ENCODE data around the gene KCNS3. TPM values are rescaled to one million over a fixed set of nuclear protein-coding genes. Genes with fewer than 3 reads are reported as not detected.

The KCNS3 gene, protein sequence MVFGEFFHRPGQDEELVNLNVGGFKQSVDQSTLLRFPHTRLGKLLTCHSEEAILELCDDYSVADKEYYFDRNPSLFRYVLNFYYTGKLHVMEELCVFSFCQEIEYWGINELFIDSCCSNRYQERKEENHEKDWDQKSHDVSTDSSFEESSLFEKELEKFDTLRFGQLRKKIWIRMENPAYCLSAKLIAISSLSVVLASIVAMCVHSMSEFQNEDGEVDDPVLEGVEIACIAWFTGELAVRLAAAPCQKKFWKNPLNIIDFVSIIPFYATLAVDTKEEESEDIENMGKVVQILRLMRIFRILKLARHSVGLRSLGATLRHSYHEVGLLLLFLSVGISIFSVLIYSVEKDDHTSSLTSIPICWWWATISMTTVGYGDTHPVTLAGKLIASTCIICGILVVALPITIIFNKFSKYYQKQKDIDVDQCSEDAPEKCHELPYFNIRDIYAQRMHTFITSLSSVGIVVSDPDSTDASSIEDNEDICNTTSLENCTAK
- 2.6 and 4.7 TPM in 2 replicates for total RNA-seq

DNA sequence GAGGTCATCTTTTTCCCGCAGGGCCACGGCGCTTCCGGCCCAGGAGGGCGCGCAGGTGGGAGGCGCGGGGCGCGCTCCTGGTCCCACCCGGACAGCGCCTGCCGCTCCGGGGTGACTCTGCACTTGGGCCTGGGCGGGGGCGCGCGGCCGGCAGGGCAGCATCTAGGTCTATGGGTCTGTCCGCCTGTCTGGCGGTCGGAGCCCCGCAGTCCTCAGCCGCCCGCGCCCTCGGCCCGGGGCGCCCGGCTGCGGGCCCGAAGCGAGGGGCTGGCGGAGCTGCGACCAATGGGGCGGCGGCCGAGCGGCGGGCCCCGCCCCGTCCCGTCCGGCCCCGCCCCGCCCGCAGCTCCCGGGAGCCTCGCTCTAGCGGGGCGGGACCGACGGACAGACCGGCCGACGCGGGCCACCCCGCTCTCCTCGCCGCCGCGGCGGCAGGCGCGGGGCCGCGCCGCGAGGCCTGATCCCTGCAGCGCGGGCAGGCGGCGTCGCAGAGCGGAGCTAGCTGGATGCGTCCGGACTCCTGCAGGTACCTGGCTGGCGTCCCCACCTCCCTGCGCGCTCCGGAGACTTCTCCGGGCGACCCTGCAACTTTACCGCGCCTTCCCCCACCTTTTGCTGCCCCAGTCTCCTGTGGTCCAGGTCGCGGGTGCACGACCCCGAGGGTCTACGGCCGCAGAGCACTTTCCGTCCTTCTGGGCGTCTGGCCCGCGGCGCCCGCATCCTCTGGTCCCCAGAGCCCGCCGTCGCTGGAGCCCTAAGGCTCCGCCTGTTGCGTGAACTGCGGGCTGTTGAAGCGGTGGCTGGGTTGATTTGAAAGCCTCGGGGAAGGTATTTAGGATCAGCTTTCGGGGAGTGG is at the start of gene KCNS3:
TSS of gene KCNS3 (plus strand) at position 387 of the 856 bp plus-strand sequence. CDS start 52,342 bp downstream, outside the sequence.
- no peak for DNase-seq (ENCODE audit: low read depth, low spot score)

DNA sequence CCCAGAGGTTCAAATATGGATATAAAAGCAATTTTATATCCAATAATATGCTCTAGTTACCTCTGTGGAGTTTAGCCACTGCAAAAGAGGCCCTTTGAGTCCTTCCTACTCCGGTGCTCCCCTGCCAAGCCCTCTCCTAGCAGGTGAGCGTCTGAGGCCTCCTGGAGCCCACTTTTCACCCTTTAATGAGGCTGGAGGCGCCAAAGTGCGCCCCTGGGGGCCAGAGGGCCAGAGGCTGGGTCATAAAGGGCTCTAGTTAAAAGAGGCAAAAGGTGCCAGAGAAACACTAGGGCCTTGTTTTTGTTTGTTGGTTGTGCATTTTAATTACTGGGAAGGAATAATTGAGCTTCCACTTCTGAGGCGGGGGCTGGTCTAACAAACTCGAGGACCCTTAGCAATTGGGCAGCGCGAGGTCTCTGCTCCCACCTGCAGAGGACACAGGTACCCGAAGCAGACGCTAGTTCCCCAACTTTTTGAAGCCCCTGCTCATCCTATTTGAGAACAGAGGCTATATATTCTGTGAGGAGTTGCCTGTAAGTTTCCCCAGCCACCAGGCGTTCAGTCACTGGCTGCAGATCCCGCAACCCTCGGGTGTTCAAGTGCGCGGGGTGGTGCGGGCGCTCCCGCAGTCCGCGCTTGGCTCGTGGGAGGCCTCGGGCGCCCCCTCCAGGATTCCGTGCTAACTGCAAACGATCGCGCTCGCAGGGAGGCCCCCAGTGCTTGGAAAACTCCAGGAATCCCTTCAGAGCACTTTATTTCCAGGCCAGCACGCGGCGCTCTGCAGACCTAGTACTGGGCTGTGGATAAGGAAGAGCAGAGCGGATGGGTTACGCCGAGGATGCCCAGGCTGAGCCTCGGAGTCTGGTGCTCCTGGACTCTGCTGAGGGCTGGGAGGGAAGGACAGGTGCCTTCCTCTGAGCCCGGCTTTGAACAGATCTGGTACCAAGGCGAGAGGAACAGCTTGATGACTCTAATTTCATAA is 48.1 kb upstream of the KCNS3 start:
- peak; percentile 67 for DNase-seq (ENCODE audit: low read depth, low spot score)

DNA sequence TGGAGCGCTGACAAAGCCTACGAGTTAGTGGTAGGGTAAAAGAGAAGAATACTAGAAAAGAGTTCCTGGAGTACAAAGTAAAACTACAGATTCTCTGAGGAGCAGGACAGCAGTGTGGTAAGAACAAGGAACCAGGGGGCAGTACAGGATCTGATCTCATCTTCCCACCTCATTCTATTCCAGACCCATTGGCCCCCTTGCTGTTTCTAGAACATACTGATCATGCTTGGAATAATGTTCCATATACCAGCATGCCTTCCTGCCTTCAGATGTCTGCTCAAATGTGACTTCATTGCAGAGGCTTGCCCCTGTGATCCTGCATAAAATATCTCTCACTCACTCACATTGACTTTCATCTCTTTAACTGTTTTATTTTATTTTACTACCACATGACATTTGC is 43.0 kb upstream of the KCNS3 start:
- no peak for DNase-seq (ENCODE audit: low read depth, low spot score)

DNA sequence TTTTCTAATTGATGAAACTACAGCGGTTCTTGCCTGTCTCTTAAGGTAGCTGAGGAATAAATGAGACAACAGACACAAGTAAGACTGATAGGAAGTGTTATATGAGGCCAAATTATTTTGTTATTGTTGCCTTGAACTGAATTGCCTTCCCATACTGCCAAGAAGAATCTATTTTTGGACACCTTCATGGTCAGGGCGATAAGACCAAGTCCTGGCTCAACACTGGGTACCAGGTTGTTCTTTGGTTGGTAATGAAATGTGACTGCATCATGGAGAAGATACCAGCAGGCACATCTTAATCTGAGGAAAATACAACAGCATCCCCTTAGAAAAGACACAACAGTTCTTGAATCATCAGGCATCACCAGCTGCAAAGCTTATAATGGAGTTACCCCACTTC is 38.5 kb upstream of the KCNS3 start:
- DNase-seq (ENCODE audit: low read depth, low spot score): no peak

DNA sequence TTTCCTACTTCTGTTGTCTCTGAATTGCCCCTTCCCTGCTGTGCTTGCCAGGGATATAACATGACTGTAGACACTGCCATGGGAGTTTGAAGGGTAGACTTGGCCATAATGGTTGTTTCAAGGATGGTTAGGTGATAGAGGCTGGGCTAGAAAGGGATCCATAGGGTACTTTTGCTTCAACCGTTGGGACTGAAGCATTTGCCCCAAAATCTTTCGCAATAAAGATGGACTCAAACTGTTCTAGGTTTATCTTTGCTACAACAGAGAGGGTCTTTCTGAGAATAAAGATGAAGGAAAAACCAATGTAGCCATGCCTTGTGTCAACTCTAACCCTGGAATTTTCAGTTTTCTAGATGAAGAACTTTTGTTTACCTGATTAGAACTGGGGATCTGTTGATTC is 35.0 kb upstream of the KCNS3 start:
- DNase-seq (ENCODE audit: low read depth, low spot score): no peak

DNA sequence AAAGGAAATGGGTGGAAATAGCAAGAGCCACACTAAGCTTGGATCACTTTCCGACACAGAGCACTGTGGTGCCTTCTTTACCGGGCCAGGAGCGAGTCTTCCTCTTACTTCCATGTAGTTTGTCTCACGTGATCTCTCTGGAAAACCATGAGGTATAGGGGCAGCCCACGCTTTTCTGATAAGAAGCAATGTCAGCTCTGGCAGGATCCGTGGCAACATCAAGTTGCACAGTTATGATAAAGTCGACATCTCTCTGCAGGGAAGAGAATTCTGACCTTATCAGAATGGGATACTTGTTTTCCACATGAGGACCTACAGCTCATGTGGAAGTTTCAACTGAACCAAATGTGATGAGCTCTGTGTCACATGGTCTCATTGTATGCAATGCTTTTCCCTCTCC is 32.7 kb upstream of the KCNS3 start:
- no peak for DNase-seq (ENCODE audit: low read depth, low spot score)

DNA sequence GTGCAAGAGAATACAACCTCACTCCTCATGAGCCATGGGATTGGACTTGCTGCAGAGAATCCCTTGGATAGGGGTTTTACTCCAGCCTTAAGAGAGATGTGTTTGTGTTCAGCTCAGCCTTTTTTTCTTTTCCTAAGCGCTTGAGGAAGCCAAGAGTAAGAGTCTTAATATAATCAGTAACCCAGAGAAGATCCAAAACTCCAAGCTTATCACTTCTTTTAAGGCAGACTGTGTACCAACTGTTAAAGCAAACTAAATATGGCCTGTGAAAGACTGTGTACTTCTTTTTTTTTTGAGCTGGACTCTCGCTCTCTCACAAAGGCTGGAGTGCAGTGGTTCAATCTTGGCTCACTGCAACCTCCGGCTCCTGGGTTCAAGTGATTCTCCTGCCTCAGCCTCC is 31.8 kb upstream of the KCNS3 start:
- no peak for DNase-seq (ENCODE audit: low read depth, low spot score)

DNA sequence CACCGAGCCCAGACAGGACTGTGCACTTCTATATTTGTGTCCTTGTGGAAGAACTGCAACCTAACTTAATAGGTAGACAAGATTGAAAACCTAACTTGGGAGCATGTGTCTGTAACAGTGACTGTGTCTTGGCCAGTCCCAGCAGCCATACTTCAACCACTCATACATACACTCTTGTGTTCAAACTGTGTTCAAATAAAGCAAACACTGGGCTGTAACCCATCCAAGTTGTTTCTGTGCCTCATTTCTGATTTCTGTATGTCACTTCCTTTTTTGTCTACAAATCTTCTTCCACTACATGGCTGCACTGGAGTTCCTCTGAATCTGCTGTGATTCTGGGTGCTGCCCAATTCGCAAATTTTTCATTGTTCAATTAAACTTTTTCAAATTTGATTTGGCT is 31.2 kb upstream of the KCNS3 start:
- no peak for DNase-seq (ENCODE audit: low read depth, low spot score)

DNA sequence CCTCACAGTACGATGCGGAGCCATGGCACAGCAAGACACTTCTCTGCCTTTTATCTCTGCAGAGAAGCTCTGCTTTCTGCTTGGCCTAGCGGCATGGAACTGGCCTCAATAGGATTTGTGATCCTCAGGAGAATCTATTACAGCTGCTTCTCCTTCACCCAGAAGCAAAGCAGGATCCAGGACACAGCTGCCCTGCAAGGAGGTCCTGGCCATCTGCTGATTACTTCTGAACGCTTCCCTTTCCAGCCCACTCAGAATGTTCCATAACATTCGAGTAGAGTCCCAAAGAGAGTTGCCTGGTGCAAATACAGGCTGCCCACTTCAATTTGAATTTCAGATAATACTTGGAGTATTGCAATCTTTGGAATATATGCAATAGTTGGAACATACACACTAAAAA is 29.2 kb upstream of the KCNS3 start:
- DNase-seq (ENCODE audit: low read depth, low spot score): no peak

DNA sequence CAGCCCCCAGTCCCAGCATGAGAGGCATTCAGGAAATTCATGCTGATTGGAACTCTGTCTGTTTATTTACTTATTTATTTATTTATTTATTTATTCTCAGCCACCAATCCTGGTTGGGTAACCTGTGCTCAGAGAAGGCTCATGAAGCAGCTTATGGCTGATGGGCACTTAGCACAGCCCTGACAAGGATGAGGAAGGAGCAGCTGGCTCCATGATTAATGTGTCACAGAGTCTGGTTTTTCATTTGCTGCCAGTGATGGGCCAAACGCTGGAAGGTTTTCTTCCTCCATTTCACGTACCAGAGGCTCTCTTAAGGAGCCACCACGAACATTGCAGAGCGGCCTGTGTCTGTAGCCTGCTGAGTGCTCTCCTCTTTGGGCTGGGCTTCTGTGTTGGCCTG is 28.3 kb upstream of the KCNS3 start:
- DNase-seq (ENCODE audit: low read depth, low spot score): no peak

DNA sequence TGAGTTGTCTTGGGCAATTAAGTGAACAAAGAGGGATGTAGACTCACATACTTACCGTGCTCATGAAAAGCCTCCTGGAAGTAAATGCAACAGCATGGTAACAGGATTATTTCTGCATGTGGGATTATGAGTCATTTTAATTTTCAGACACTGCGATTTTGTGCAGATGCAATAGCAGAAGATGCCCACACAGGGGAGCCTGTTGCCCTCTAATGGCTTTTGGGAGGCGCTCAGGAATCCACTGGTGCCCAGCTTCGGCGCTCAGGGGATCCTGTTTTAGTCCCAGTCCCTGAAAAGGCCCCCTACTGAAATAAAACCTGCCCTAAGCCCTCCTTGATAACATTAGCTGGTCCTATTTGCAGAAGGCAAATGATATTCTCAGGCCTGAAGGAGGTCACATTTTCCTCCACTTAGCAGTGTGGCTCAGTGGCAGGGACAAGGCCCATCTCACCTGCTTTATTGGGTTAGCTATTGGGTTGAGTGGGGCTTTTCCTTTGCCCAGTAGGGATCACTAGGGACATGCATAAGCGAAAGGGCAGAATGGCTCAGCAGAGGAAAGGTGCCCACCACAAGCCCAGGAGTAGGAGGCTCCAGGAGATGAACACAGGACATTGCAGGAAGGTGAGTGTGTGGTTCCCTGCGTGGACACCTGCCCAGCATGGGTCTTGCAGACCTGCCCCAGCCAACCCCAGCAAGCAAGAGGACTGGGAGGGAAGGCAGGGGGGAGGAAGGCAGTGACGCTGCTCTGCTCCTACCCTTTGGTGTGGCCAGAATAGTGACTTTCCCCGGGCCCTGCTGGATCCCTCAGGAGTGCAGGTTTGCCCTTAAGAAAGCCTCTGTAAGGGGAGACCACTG is 26.5 kb upstream of the KCNS3 start:
- no peak for DNase-seq (ENCODE audit: low read depth, low spot score)

DNA sequence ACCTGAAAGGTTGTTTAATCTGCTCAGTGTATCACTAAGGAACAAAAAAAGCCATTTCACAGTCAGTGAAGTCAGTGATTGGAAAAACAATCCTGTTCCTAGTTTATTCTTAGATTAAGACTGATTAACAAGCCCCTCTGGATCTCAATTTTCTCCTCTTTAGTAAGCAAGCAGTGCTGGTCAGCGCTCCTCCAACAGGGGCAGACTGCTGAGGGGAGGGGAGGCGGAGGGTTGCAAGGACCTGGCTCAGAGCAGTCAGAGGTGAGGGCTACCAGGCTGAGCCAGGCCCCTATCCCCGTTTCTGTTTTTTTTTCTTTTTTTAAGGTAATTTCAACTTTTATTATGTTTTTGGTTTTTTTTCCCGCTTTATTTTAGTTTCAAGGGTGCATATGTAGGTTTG is 24.7 kb upstream of the KCNS3 start:
- no peak for DNase-seq (ENCODE audit: low read depth, low spot score)

DNA sequence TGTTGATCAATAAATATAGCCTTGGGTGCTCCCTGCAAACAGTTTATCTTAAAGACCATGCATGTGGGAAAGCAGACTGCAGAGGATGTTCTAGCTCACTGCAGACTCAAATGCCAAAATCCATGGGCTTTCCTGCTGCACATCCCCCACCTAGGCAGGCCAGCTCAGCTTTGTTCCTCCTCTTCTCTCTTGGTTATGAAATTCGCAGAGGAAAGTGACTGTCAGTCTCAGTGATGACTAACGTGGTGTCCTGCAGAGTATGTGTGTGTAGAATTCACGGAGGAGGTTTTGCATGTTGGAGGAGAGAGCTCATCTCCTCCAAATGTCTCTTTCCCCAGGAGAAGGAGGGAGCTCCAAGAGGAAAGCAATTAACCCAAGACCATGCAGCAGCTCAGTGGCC is 21.4 kb upstream of the KCNS3 start:
- no peak for DNase-seq (ENCODE audit: low read depth, low spot score)

DNA sequence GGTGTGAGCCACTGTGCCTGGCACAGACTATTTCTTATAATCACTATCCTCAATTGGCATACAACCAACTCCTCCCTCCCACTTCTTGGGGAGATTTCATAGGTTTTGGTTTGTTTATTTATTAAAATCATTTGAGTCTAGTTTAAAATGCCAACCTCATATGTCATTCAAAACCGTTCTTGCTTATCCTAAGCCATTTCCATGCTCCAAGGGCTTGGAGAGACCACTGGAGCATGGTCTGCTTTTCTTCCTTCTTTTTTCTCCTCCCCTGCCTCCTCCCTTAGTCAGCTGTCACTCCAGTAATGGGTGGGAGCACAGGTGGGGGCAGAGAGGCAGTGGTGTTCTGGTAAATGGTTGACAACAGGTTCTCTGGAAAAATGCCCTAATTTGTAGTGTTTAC is 20.4 kb upstream of the KCNS3 start:
- DNase-seq (ENCODE audit: low read depth, low spot score): no peak

DNA sequence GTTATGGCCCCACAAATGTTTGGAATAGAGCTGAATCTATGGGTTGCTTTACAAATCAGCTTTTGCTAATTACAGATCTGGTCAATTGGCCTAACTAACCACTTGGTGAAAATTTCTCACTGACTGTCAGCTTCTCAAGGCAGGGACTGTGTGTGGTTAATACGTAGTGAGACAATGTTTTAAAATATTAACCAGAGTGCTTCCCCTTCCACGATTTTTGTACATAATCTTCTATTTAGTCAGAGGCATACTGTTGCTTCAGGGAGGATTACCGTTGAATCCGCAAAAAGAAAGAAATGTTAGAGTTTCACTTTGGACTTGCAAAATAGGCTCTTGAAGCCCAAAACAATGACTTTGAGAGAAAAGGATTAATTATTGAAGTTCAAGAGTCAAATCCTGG is 14.9 kb upstream of the KCNS3 start:
- DNase-seq (ENCODE audit: low read depth, low spot score): no peak

DNA sequence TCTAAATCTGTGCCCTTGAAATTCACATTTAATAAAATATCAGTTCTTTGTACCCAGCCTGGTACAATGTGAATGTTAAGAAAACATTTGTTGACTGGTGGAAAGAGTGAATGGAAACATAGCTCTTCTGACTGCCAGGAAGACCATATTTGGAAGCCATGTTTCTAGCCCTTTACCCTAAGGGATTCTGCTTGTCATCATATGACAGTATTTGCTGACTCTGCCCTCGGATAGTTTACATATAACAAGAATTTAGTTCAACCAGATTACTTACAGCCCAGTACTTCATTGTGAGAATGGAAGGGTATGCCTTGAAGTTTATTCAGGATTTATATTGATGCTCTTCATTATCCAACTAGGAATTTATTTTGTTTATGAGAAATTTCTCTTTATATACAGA is 13.8 kb upstream of the KCNS3 start:
- DNase-seq (ENCODE audit: low read depth, low spot score): no peak

DNA sequence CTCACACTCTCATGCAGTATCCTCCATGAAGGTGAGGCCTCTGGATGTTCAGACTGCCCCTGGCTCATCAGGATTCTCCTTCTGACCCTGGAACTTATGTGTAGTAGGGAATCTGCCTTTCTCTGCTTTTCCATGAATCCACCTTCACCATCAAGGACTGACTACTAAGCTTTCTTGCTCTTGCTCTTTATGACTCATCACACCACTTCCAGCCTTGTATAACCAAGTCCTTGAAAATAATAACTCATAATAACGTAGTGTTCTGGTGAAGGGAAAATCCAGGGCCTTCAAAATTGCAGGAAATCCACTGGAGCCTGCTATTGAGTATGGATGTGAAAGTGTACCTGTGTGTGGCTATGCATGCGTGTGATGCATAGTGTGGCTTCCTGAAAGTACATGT is 11.3 kb upstream of the KCNS3 start:
- no peak for DNase-seq (ENCODE audit: low read depth, low spot score)

DNA sequence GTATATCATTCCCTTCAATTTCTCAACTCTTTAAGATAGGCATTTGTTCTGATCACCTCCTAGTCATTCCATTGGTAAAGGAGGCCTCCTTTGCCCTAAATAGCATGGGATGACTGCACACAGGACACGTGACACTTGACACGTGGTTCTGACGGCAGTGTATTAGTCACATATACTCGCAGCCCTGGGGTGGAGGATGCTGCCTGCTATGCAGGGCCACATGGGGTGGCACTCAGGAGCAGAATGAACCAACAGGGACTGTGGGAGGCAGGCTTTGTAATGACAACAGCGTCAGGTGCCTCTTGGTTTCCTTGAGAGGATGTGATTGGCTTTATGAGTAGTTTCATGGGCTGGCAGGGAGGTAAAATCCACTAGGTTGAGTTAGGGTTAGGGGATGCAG is 9.3 kb upstream of the KCNS3 start:
- no peak for DNase-seq (ENCODE audit: low read depth, low spot score)

DNA sequence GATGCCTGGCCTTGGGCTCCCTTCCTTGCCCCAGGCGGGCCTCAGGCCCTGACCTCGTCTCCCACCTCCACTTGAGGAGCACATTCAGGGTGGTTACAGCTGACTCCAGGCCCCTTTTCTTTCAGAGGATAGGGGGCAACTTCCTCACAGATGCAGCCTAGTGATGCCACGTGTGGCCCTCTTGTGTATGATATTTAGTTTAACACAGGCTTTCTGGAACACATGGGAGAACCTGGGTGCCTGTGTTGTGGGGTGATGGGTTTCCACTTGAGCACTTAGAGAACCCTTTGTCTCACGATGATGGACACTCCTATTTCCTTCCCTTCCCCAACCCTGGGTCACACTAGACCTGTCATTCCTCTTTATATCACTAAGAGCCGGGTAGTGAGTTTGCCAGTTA is 6.8 kb upstream of the KCNS3 start:
- no peak for DNase-seq (ENCODE audit: low read depth, low spot score)

DNA sequence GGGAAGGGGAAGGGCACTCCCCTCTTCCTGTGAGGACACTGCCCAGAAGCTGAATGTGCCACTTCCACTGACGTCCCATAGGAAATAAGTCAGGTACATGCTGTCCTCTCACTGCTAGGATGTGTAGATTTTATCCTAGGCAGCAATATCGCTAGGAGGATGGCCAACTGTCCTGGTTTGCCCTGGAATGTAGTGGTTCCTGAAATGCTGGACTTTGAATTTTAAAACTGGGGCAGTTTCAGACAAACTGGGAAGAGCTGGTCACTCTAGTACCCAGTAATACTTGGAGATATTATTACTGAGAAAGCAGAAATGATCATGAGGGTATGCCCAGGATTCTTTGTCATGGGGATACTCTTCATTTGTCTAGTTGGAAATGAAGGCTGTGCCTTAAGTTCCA is 5.4 kb upstream of the KCNS3 start:
- no peak for DNase-seq (ENCODE audit: low read depth, low spot score)

Data from pulmonary artery endothelial cell (primary cell).